DMS53 (cell line): ENCODE data around the gene SERPINB4.
"Not testable (repeated sequence)": the region's sequence is repeated elsewhere in the genome, so short reads cannot be mapped to it uniquely, and the experiment has no call there.

Experiments
- DNase-seq: peaks from one replicate; lab custom pipeline; 2025; lab: John Stamatoyannopoulos, UW

SERPINB4 gene

GRCh38 chr18:63644142-63644541 is at the start of gene SERPINB4:
Gene SERPINB4 (minus strand): TSS chr18:63644256. CDS start chr18:63643577, 679 bp downstream.
- DNase-seq: not testable (repeated sequence)

DNA sequence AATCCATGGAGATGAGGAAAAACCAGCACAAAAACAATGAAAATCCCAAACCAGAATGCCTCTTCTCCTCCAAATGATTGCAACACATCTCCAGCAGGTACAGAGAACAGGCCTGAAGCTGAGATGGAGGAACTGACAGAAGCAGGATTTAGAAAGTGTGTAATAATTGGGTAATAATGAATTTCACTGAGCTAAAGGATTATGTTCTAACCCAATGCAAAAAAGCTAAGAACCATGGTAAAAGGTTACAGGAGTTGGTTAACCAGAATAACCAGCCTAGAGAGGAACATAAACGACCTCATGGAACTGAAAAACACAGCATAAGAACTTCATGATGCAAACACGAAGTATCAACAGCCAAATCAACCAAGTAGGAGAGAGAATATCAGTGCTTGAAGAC is 45.0 kb upstream of the SERPINB4 start:
- DNase-seq: no peak

DNA sequence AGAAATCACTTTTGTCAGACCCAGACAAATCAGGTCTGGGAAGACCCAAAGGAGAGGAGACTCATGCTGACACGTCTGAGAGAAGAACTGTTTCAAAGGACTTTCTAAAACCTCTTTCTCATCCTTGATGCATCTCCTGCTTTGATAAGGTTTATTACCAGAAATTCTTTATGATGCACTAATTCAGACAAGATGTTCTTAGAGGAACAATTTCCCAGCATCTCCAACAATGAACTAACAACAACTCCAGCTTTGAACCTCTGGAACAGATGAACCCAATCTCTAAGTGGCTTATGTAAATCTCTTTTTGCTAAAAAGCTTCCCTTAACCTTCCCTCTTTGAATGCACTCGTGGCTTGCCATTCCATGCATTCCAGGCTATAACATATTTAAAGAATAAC is 42.8 kb upstream of the SERPINB4 start:
- no peak for DNase-seq

DNA sequence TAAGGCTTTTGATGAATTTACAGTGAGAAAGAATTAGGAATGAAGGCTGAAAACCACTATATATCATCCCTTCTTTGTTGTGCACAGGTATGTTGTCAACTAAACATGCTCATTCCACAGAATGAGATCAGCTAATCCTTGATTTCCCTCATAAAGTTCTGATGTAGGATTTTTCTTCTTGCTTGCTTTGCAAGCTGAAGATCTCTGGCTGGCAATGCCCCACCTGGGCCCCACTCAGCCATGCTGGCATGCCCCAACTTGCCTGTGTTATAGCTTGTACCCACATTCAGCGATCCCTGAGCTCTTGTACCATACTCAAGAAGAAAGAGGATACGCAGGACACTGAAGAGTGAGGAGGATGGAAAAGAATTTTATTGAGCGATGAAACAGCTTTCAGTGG is 40.7 kb upstream of the SERPINB4 start:
- DNase-seq: no peak

DNA sequence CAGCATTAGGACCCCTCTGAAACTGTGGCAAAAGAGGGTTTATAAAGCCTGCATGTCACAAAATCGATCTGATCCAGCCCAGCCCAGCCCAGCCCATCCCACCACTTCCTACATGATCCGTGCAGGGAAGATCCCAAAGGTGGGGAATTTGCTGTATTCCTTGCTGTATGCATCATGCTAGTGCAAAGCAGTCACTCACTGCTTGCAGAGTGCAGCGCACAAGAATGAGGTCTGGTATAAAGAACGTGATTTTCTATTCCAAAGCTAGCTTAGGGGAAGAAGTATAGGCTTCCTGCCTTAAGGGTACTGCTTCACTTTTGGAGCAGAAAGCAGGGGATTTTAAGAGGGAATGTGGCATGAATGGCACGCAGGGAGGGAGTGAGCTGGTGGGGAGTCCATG is 39.8 kb upstream of the SERPINB4 start:
- no peak for DNase-seq

- peak; percentile 16 for DNase-seq
Observed at GRCh38 chr18:63683152-63683551, 39.1 kb upstream of the SERPINB4 start.

- peak; percentile 93 for DNase-seq
Observed at GRCh38 chr18:63681449-63682340, 37.6 kb upstream of the SERPINB4 start.

- peak; percentile 41 for DNase-seq
Observed at GRCh38 chr18:63679820-63680606, 36.0 kb upstream of the SERPINB4 start.

- no peak for DNase-seq
Observed at GRCh38 chr18:63677500-63678225, 33.6 kb upstream of the SERPINB4 start.

DNA sequence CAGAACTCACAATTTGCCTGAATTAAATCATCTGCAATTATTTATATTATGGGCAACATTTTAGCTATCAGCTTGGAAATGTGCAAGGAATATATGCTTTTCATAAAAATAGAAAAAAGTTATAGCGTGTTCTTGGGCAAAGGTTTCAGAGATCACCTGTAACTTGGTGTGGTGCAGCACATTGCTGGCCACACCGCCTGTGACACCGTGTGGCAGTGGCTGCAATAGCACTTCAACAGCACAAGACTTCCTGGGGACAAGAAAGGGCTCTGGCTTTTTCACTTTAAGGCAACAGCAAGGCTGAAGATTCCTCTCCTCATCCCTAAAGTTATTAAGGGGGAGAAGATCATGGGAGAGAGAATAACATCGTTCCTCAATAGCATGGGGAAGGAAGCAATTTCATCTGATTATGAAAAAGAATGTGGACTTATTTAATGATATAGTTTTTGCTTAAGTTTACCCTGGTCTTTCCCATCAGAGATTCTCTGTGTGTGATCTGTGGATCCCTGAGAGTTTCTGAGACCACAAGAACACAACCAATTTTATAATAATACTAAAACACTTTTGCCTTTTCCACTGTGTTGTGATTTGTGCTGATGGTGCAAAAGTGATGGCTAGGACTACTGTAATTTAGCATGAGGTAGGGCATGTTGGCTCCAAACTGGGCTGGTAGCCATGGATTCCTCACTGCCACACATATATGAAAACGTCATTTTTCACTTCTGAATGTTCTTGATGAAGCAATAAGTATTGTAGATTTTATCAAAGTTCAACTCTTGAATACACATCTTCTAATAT is 32.7 kb upstream of the SERPINB4 start:
- peak; percentile 85 for DNase-seq

DNA sequence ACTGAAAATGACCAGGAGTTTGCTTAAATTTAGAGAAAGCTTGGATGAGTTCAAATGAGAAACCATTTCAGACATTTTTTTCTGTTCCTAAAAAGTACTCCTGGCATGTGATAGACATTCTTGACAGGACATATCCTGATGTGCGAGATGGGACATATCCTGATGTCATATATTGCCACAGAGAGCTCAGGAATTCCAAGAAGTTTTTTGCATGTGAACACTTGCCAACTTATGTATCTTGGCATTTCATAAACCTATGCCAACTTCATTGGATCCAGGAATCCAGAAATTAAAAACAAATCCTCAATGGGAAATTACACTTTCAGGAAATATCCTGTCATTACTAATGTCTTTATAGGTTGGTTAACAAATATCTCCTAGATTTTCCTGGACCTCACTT is 20.5 kb upstream of the SERPINB4 start:
- DNase-seq: no peak

GRCh38 chr18:63661750-63662149 is 17.7 kb upstream of the SERPINB4 start, which contains the start of gene SERPINB3:
Gene SERPINB3 (minus strand): TSS chr18:63661893. CDS start chr18:63661216, 677 bp downstream.
- not testable (repeated sequence) for DNase-seq

GRCh38 chr18:63658920-63659319 is 14.9 kb upstream of the SERPINB4 start:
- not testable (repeated sequence) for DNase-seq

DNA sequence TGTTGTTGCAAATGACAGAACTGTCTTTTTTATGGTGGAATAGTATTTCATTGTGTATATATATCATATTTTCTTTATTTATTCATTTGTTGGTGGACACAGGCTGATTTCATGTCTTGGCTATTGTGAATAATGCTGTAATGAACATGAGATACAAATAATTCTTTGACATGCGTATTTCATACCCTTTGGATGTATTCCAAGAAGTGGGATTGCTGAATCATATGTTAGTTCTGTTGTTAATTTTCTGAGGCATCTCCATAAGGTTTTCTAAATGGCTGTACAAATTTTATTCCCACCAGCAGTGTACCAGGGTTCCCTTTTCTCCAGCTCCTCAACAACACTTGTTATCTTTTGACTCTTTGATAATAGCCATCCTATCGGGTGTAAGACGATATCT is 6.2 kb upstream of the SERPINB4 start:
- DNase-seq: not testable (repeated sequence)

DNA sequence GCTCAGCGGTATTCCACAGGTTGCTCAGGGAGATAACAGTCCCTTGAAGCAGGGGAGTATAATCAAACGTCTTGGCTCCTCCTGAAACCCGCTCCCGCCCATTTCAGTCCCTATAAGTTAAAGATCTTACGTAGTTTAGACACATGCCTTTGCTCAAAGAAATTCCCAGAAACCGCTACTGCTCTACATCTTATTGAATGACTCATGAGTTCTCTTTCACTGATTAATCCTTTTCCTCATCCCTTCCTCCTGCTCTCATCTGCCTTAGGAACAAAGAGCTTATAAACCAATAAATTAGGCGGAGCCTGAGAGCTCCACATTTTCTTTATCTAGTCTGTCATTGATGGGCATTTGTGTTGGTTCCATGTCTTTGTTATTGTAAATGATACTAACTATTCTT is 4.2 kb upstream of the SERPINB4 start:
- DNase-seq: no peak

DNA sequence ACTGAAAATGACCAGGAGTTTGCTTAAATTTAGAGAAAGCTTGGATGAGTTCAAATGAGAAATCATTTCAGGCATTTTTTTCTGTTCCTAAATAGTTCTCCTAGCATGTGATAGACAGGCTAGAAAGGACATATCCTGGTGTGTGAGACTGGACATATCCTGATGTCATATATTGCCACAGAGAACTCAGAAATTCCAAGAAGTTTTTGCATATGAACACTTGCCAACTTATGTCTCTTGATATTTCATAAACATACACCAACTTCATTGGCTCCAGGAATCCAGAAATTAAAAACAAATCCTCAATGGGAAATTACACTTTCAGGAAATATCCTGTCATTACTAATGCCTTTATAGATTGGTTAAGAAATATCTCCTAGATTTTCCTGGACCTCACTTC is 2.9 kb upstream of the SERPINB4 start:
- DNase-seq: no peak

- not testable (repeated sequence) for DNase-seq
Observed at GRCh38 chr18:63644694-63645093, 638 bp upstream of the SERPINB4 start.

GRCh38 chr18:63642668-63643356 is 1.2 kb downstream of the SERPINB4 start:
- not testable (repeated sequence) for DNase-seq

- DNase-seq: not testable (repeated sequence)
Observed at GRCh38 chr18:63641157-63641680, 2.8 kb downstream of the SERPINB4 start.

DNA sequence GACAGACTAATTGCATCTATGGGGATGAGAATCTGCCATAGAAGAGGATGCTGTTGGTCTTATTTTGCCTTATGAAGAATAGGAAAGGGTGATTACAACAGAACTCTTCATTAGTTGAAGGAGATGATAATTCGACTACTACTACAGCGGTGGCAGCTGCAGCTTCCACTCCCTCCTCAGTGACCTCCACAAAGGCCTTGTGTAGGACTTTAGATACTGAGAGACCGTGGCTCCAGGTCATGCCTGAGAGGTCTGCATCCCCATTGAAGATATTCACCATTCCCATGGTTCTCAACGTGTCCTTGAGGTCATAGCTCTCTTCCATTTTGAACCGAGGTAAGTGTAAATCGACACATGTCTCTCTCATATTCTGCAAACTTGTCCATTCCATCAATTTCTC is 6.4 kb downstream of the SERPINB4 start:
- no peak for DNase-seq
